NB4 (cell line): ENCODE measurements around the gene MT1H.
A peak's percentile ranks its signal among the peaks of the same experiment; 100 is the strongest.

Experiments
- DNase-seq: peaks from one replicate; pipeline ENCODE4 v3.0.0; 2010; ENCODE audit warnings: low read depth
- H3K4me3 ChIP-seq: one replicate; pipeline ENCODE4 v1.5.1; 2011; ENCODE audit warnings: mild to moderate bottlenecking, low read depth, low read length, moderate library complexity
- CTCF ChIP-seq: IDR thresholded peaks from one replicate; pipeline ENCODE4 v1.5.1; 2012; ENCODE audit warnings: low read depth, low read length
- MAX ChIP-seq: IDR thresholded peaks from 2 replicates; pipeline ENCODE4 v1.6.1; 2011; ENCODE audit warnings: low read depth, low read length
- MYC ChIP-seq: IDR thresholded peaks from 2 replicates; pipeline ENCODE4 v1.6.1; 2011; ENCODE audit warnings: low read depth, low read length
- POLR2A ChIP-seq: IDR thresholded peaks from 2 replicates; pipeline ENCODE4 v1.6.1; 2011; ENCODE audit warnings: mild to moderate bottlenecking; ENCODE audit not compliant: insufficient read length; ENCODE audit errors: extremely low read depth

MT1H gene

GRCh38 chr16:56681939-56682702 is 12.5 kb downstream of the MT1H start, which contains the start of gene MT1X:
Gene MT1X, plus strand, starts transcription at chr16:56682470. Its CDS starts 71 bp downstream, at chr16:56682541.
- DNase-seq, result peak; percentile 92
- TF ChIP-seq CTCF (no peak), MYC (no peak), MAX (peak; percentile 2; the same call in 1 of the 2 replicates), POLR2A (peak; percentile 76)
- peak within 1 kb of the TSS; percentile 77 for H3K4me3 ChIP-seq

- TF ChIP-seq MYC (no peak), MAX (no peak), CTCF (no peak)
- peak; percentile 38 for DNase-seq
Observed at GRCh38 chr16:56682703-56683397, 13.2 kb downstream of the MT1H start.

GRCh38 chr16:56683424-56684172 is 14.0 kb downstream of the MT1H start:
- TF ChIP-seq POLR2A (no peak), MYC (no peak), MAX (no peak), CTCF (no peak)
- no peak for DNase-seq
- peak overlapping the region; percentile 77 for H3K4me3 ChIP-seq

More at GRCh38 chr16:56682703-56683397, 13.2 kb downstream of the MT1H start:
- peak overlapping the region; percentile 77 for H3K4me3 ChIP-seq

GRCh38 chr16:56684256-56684925 is 14.8 kb downstream of the MT1H start:
- no peak for DNase-seq
- H3K4me3 ChIP-seq, result no peak overlapping the region
- TF ChIP-seq CTCF (no peak), POLR2A (no peak), MAX (no peak), MYC (no peak)

GRCh38 chr16:56684926-56685590 is 15.4 kb downstream of the MT1H start:
- no peak for DNase-seq

More at GRCh38 chr16:56684926-56685590, 15.4 kb downstream of the MT1H start:
- no peak for TF ChIP-seq MAX
- no peak for TF ChIP-seq CTCF
- TF ChIP-seq POLR2A, result no peak
- no peak for TF ChIP-seq MYC
- no peak overlapping the region for H3K4me3 ChIP-seq
